GM12865 (cell line): ENCODE measurements around the gene TBL1XR1.
"Not testable (repeated sequence)": the region's sequence is repeated elsewhere in the genome, so short reads cannot be mapped to it uniquely, and the experiment has no call there.

ENCODE experiments used
- DNase-seq: peaks from one replicate; pipeline ENCODE4 v3.0.0; 2010; ENCODE audit warnings: low read depth
- H3K4me3 ChIP-seq: 2 replicates; pipeline ENCODE4 v1.5.1; 2011; ENCODE audit warnings: mild to moderate bottlenecking, low read depth, low read length, control low read depth
- CTCF ChIP-seq: IDR thresholded peaks from 2 replicates; pipeline ENCODE4 v1.5.1; 2011; ENCODE audit warnings: low read length, control low read depth, low read depth, inconsistent platforms; ENCODE audit not compliant: insufficient read depth; ENCODE audit errors: missing control alignments

TBL1XR1 gene

GRCh38 chr3:177162742-177163141 lies 34.5 kb downstream of the TBL1XR1 start:
- no peak for TF ChIP-seq CTCF
- H3K4me3 ChIP-seq: no peak overlapping the region
- no peak for DNase-seq

GRCh38 chr3:177161603-177162002 lies 35.7 kb downstream of the TBL1XR1 start:
- not testable (repeated sequence) for H3K4me3 ChIP-seq, DNase-seq

- TF ChIP-seq CTCF: no peak
- no peak for DNase-seq
- no peak overlapping the region for H3K4me3 ChIP-seq
Observed at GRCh38 chr3:177158461-177158860, 38.8 kb downstream of the TBL1XR1 start.

GRCh38 chr3:177157492-177157891 lies 39.8 kb downstream of the TBL1XR1 start:
- no peak for TF ChIP-seq CTCF
- no peak for DNase-seq

GRCh38 chr3:177154733-177155132 lies 42.5 kb downstream of the TBL1XR1 start:
- no peak for TF ChIP-seq CTCF
- H3K4me3 ChIP-seq: no peak overlapping the region
- no peak for DNase-seq

More at GRCh38 chr3:177157492-177157891, 39.8 kb downstream of the TBL1XR1 start:
- H3K4me3 ChIP-seq: no peak overlapping the region

GRCh38 chr3:177150970-177151627 lies 46.2 kb downstream of the TBL1XR1 start:
- peak; percentile 77 for DNase-seq

More at GRCh38 chr3:177150970-177151627, 46.2 kb downstream of the TBL1XR1 start:
- no peak for TF ChIP-seq CTCF
- peak overlapping the region; percentile 44 for H3K4me3 ChIP-seq
